GM23338 (cell line): ENCODE data around the gene EFHD2.

ENCODE experiments used
- EZH2 ChIP-seq: fragments of 200-600 bp; sonication (generic); IDR thresholded peaks from one replicate; pipeline ENCODE4 v1.8.0; 2017; ENCODE audit warnings: antibody characterized with exemption, mild to moderate bottlenecking, low read depth; ENCODE audit not compliant: unreplicated experiment
- EZH2phosphoT487 ChIP-seq: fragments of 200-600 bp; sonication (generic); IDR thresholded peaks from one replicate; pipeline ENCODE4 v1.8.1; 2018; ENCODE audit warnings: antibody characterized with exemption; ENCODE audit not compliant: unreplicated experiment
- NANOG ChIP-seq: IDR thresholded peaks from 2 replicates; pipeline ENCODE4 v1.6.1; 2016; ENCODE audit warnings: antibody characterized with exemption, borderline replicate concordance
- POLR2AphosphoS5 ChIP-seq: IDR thresholded peaks from 2 replicates; pipeline ENCODE4 v1.6.1; 2016; ENCODE audit warnings: antibody characterized with exemption, low read depth
- ZNF114 ChIP-seq: fragments of 250-450 bp; sonication (Bioruptor Pico); IDR thresholded peaks from 2 replicates; pipeline ENCODE4 v1.5.0; 2020; ENCODE audit warnings: mild to moderate bottlenecking, moderate library complexity
- TF ChIP-seq, protein P1 (sequence below), 2 experiments: fragments of 200-600 bp in 1 of 2; sonication (generic) in 1 of 2; conservative IDR thresholded peaks; 2 replicates each; pipeline versions ENCODE4 v1.5.1 to v1.6.1; 2016 to 2017; ENCODE audit warnings: antibody characterized with exemption in 2 of 2, low read depth in 2 of 2, mild to moderate bottlenecking in 2 of 2, moderate library complexity in 1 of 2

GRCh38 chr1:15457585-15457984 lies 47.9 kb downstream of the EFHD2 start:
- TF ChIP-seq ZNF114 (CRISPR knock-in tag): no peak
- TF ChIP-seq EZH2: no peak
- TF ChIP-seq, protein P1, sequence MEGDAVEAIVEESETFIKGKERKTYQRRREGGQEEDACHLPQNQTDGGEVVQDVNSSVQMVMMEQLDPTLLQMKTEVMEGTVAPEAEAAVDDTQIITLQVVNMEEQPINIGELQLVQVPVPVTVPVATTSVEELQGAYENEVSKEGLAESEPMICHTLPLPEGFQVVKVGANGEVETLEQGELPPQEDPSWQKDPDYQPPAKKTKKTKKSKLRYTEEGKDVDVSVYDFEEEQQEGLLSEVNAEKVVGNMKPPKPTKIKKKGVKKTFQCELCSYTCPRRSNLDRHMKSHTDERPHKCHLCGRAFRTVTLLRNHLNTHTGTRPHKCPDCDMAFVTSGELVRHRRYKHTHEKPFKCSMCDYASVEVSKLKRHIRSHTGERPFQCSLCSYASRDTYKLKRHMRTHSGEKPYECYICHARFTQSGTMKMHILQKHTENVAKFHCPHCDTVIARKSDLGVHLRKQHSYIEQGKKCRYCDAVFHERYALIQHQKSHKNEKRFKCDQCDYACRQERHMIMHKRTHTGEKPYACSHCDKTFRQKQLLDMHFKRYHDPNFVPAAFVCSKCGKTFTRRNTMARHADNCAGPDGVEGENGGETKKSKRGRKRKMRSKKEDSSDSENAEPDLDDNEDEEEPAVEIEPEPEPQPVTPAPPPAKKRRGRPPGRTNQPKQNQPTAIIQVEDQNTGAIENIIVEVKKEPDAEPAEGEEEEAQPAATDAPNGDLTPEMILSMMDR (conservative IDR thresholded peaks at IDR 0.05; ENCODE audit: low read depth in 2 of 2): no peak
- TF ChIP-seq POLR2AphosphoS5: no peak
- TF ChIP-seq EZH2phosphoT487: no peak
- no peak for TF ChIP-seq NANOG
